Hematopoietic multipotent progenitor cell treated with erythropoietin and hydrocortisone succinate and interleukin-3 and kit ligand, for 15 days (in vitro differentiated cells): ENCODE measurements around the gene NUCB1.
A peak's percentile ranks its signal among the peaks of the same experiment; 100 is the strongest.
"Not testable (repeated sequence)": the region's sequence is repeated elsewhere in the genome, so short reads cannot be mapped to it uniquely, and the experiment has no call there.

Experiments
- DNase-seq: peaks from one replicate; pipeline ENCODE4 v3.0.0-alpha.2; 2015; ENCODE audit warnings: low spot score

Gene NUCB1

GRCh38 chr19:48899781-48900476 is at the start of gene NUCB1:
TSS of gene NUCB1 (plus strand) at chr19:48900312. CDS start at chr19:48900797, 485 bp downstream.
- peak; percentile 100 for DNase-seq

DNA sequence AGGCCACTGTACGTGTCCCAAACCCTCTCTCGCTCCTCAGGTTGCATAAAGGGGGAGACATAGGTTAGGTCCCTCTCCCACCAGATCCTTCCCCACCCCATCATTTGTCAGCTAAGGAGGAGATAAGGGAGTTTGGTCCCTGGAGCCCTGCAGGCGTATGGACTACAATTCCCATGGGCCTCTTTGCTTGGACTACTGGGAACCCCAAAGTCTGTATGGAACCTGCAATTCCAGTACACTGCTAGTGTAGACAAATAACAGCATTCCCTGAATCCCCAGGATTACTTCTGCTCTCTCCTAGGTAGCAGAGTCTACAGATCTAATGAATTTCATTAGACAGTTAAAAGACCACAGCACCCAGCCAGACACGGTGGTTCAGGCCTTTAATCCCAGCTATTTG is 47.8 kb upstream of the NUCB1 start:
- no peak for DNase-seq

- DNase-seq = no peak
Measured at GRCh38 chr19:48853483-48853882, 46.6 kb upstream of the NUCB1 start.

GRCh38 chr19:48854103-48854502 is 46.0 kb upstream of the NUCB1 start:
- DNase-seq = no peak

- DNase-seq = no peak
Measured at GRCh38 chr19:48856921-48857320, 43.2 kb upstream of the NUCB1 start.

- peak; percentile 77 for DNase-seq
Measured at GRCh38 chr19:48858984-48859710, 41.0 kb upstream of the NUCB1 start.

DNA sequence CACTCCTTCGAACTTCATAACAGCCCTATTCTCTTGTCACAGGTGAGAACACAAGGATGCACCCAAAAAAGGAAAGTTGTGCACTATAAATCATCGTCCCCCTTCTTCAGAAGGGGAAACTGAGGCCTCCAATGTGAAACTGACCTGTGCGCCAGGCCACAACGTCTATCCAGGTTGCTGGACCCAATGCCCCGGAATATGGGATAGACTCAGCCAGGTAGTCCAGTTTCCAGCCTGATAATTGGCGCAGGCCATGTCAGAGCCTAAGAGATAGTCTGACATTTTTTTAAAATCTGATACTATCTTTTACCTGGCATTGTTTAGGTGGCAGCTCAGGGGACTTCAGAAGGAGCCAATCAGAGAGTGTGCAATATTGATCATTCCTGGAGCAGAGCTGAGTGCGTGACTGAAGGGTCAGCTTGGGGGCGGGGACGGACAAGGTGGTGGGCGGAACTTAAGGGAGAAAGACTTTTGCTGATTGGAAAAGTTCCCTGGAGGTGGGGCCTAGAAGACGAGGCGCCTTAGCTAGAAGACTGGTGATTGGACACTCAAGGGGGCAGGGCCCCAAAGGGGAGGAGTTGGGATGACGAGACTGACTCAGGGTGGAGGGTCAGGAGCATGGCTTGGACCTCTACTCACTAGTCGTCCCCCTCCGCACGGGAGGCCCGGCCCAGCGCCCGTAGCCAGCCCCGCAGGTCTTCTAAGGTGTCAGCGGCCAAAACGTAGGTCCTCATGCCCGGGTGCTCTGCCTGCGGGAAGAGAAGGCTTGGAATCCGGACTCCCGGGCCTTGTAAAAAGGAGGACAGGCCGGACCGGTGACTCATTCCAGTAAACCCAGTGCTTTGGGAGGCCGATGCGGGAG is 40.2 kb upstream of the NUCB1 start:
- DNase-seq = peak; percentile 62

DNA sequence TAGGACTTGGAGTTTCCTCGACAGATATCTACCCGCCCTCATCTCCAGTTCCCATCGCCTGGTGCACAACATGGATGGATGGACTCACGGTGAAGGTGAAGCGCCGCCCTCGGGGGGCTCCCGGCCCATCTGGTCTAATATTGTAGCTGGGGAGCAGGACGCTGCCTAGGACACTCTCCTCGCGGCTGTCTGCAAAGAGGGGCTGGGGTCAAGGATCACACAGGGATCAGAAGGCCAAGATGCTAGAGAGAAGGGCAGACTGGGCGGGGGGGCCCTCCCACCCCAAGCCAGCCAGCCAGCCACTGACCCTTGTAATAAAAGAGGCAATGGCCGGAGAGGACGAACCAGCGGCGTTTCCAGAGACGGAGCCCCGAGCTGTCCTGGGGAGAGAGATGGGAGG is 38.8 kb upstream of the NUCB1 start:
- DNase-seq = no peak

DNA sequence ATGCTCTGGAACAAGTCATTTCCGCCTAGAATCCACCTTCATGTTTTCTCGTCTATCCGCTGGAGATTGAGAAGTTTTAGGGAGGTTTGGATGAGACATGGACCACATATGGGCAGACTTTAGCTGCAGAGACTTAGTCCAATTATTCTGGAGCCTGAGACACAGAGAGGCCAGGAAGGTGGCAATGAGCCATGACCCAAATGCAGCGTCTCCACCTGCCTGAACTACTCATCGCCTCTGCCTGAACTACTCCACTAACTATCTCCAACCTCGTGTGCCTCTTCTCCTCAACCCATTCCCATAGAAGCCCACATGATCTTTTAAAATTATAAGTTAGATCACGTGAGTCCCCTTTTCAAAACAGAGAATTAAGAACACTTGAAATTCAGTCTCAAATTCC is 37.3 kb upstream of the NUCB1 start:
- DNase-seq = no peak

- no peak for DNase-seq
Measured at GRCh38 chr19:48866692-48867091, 33.4 kb upstream of the NUCB1 start.

- DNase-seq = peak; percentile 60
Measured at GRCh38 chr19:48867123-48867745, 32.9 kb upstream of the NUCB1 start.

GRCh38 chr19:48867746-48868113 is 32.4 kb upstream of the NUCB1 start:
- DNase-seq = no peak

DNA sequence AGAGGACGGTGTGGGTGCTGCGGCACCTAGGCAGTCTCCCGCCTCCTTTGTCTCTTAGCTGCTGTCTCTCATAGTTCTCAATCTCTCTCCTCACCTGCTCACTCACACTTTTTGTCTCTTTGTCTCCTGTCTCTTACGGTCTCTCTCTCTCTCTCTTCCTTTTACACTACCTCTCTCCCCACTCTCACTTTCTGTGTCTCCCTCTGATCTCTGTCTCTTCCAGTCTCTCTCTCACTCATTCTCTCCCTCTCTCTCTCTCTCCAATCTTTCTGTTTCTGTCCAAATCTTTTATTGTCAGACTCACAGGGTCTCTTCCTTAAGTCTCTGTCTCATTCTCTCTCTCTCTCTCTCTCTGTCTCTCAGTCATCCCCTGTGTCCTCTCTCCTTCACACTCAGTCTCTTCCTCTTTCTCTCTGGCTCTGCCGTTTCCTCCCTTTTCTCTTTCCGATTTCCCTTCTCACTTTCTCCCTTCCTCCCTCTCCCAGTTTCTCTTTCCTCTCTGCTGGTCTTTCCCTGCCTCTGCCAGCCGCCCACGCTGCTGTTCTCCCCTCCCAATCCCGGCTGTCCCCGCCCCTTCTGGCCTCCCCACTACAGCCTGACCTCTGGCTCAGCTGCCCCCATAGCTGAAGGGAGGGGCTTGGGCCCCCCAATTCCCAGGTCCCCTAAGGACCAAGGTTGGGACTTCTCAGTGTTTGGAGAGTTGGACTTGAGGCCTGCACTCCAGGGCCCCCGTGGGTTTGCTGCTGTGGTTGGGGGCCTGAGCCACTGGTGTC is 31.8 kb upstream of the NUCB1 start, which contains the start of gene PLEKHA4:
PLEKHA4 (minus strand) TSS at position 504 of the 773 bp plus-strand sequence. CDS start 997 bp downstream, outside the sequence.
- no peak for DNase-seq

- no peak for DNase-seq
Measured at GRCh38 chr19:48870048-48870447, 30.1 kb upstream of the NUCB1 start.

GRCh38 chr19:48871471-48872181 is 28.5 kb upstream of the NUCB1 start:
- not testable (repeated sequence) for DNase-seq

DNA sequence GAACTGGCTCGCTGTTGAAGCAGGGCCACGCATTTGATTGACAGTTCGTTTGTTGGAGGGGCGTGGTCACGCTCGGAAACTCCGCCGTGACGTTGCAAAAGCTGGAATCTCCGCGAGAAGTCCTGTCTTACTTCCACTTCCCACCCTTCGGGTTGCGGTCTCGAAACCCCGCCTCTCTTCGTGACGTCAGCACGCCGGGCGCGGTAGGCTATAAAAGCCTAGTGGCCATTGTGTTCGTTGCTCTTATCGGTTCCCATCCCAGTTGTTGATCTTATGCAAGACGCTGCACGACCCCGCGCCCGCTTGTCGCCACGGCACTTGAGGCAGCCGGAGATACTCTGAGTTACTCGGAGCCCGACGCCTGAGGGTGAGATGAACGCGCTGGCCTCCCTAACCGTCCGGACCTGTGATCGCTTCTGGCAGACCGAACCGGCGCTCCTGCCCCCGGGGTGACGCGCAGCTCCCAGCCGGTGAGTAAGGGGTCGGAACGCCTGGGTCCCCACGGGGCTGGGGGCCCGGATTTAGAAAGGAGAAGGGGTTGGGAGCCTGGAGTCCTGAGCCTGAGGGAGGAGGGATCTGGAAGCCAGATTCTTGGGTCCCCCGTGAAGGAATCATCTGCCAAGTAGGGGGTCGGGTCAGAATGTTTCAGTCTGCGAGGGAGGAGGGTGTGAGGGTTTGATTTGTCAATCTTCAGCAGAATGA is 27.8 kb upstream of the NUCB1 start, which contains the start of gene PPP1R15A:
PPP1R15A (plus strand) TSS at position 240 of the 702 bp plus-strand sequence. CDS start 813 bp downstream, outside the sequence.
- peak; percentile 99 for DNase-seq

- DNase-seq = peak; percentile 89
Measured at GRCh38 chr19:48872884-48873475, 27.1 kb upstream of the NUCB1 start.

DNA sequence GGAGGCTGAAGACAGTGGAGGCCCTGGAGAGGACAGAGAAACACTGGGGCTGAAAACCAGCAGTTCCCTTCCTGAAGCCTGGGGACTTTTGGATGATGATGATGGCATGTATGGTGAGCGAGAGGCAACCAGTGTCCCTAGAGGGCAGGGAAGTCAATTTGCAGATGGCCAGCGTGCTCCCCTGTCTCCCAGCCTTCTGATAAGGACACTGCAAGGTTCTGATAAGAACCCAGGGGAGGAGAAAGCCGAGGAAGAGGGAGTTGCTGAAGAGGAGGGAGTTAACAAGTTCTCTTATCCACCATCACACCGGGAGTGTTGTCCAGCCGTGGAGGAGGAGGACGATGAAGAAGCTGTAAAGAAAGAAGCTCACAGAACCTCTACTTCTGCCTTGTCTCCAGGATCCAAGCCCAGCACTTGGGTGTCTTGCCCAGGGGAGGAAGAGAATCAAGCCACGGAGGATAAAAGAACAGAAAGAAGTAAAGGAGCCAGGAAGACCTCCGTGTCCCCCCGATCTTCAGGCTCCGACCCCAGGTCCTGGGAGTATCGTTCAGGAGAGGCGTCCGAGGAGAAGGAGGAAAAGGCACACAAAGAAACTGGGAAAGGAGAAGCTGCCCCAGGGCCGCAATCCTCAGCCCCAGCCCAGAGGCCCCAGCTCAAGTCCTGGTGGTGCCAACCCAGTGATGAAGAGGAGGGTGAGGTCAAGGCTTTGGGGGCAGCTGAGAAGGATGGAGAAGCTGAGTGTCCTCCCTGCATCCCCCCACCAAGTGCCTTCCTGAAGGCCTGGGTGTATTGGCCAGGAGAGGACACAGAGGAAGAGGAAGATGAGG is 26.4 kb upstream of the NUCB1 start:
- peak; percentile 96 for DNase-seq
